ENCODE data around the gene HECTD2.
"Not testable (repeated sequence)": the region's sequence is repeated elsewhere in the genome, so short reads cannot be mapped to it uniquely, and the experiment has no call there.

HECTD2 gene

GRCh38 chr10:91536733-91537132, 126.6 kb downstream of the HECTD2 start:
- no peak for DNase-seq (ENCODE audit: low spot score)
- no peak for FAIRE-seq

- no peak for DNase-seq (ENCODE audit: low spot score)
- no peak for FAIRE-seq
Observed at GRCh38 chr10:91537614-91538383, 127.7 kb downstream of the HECTD2 start.

- DNase-seq (ENCODE audit: low spot score) (no peak), FAIRE-seq (no peak)
Observed at GRCh38 chr10:91539930-91540329, 129.8 kb downstream of the HECTD2 start.

GRCh38 chr10:91540733-91541132, 130.6 kb downstream of the HECTD2 start:
- DNase-seq (ENCODE audit: low spot score) (no peak), FAIRE-seq (no peak)

GRCh38 chr10:91541481-91541880, 131.3 kb downstream of the HECTD2 start:
- DNase-seq (ENCODE audit: low spot score) (no peak), FAIRE-seq (no peak)

GRCh38 chr10:91545384-91545783, 135.2 kb downstream of the HECTD2 start:
- no peak for FAIRE-seq
- no peak for DNase-seq (ENCODE audit: low spot score)

- FAIRE-seq (no peak), DNase-seq (ENCODE audit: low spot score) (no peak)
Observed at GRCh38 chr10:91545838-91546237, 135.7 kb downstream of the HECTD2 start.

GRCh38 chr10:91549262-91549661, 139.1 kb downstream of the HECTD2 start:
- no peak for FAIRE-seq
- no peak for DNase-seq (ENCODE audit: low spot score)

GRCh38 chr10:91550021-91550420, 139.9 kb downstream of the HECTD2 start:
- no peak for DNase-seq (ENCODE audit: low spot score)
- no peak for FAIRE-seq

GRCh38 chr10:91551856-91552255, 141.7 kb downstream of the HECTD2 start:
- no peak for FAIRE-seq
- DNase-seq (ENCODE audit: low spot score): peak; percentile 18

- FAIRE-seq (no peak), DNase-seq (ENCODE audit: low spot score) (no peak)
Observed at GRCh38 chr10:91552274-91553095, 142.3 kb downstream of the HECTD2 start.

- FAIRE-seq (no peak), DNase-seq (ENCODE audit: low spot score) (no peak)
Observed at GRCh38 chr10:91555455-91555854, 145.3 kb downstream of the HECTD2 start.

GRCh38 chr10:91556691-91557566, 146.8 kb downstream of the HECTD2 start:
- no peak for DNase-seq (ENCODE audit: low spot score)
- FAIRE-seq: no peak

GRCh38 chr10:91557651-91558111, 147.5 kb downstream of the HECTD2 start:
- FAIRE-seq: no peak
- no peak for DNase-seq (ENCODE audit: low spot score)

GRCh38 chr10:91558473-91558872, 148.3 kb downstream of the HECTD2 start:
- no peak for DNase-seq (ENCODE audit: low spot score)
- no peak for FAIRE-seq

- FAIRE-seq (no peak), DNase-seq (ENCODE audit: low spot score) (no peak)
Observed at GRCh38 chr10:91559169-91559568, 149.0 kb downstream of the HECTD2 start.

GRCh38 chr10:91559750-91560149, 149.6 kb downstream of the HECTD2 start:
- FAIRE-seq (no peak), DNase-seq (ENCODE audit: low spot score) (no peak)

GRCh38 chr10:91560827-91561226, 150.7 kb downstream of the HECTD2 start:
- not testable (repeated sequence) for FAIRE-seq; DNase-seq (ENCODE audit: low spot score)

- no peak for FAIRE-seq
- no peak for DNase-seq (ENCODE audit: low spot score)
Observed at GRCh38 chr10:91562839-91563581, 152.9 kb downstream of the HECTD2 start.

GRCh38 chr10:91564026-91564425, 153.9 kb downstream of the HECTD2 start:
- FAIRE-seq: no peak
- no peak for DNase-seq (ENCODE audit: low spot score)

Data from urothelium cell line (cell line).